Vagina (tissue), 2 donors: ENCODE measurements around the gene OSGIN1. TPM values are rescaled to one million over a fixed set of nuclear protein-coding genes. Genes with fewer than 3 reads are reported as not detected.
"Not testable (repeated sequence)": the region's sequence is repeated elsewhere in the genome, so short reads cannot be mapped to it uniquely, and the experiment has no call there.

Experiments
- DNase-seq, 2 donors: peaks; one replicate each; pipeline ENCODE4 v3.0.0-alpha.2; 2017; ENCODE audit errors: extremely low spot score in 2 of 2
- H3K27ac ChIP-seq: fragments of 200-600 bp; sonication (generic); one replicate; pipeline ENCODE4 v1.5.1; 2019
- H3K27me3 ChIP-seq: fragments of 200-600 bp; sonication (generic); one replicate; pipeline ENCODE4 v1.5.1; 2019
- H3K36me3 ChIP-seq, 2 donors: fragments of 200-600 bp; sonication (generic); one replicate each; pipeline ENCODE4 v1.5.1; 2017 to 2019
- H3K4me1 ChIP-seq: fragments of 200-600 bp; sonication (generic); one replicate; pipeline ENCODE4 v1.5.1; 2019
- H3K4me3 ChIP-seq, 2 donors: fragments of 200-600 bp; sonication (generic); 1 replicate in 1 of 2; 2 replicates in 1 of 2; pipeline ENCODE4 v1.5.1; 2016 to 2019
- H3K9me3 ChIP-seq: fragments of 200-600 bp; sonication (generic); one replicate; pipeline ENCODE4 v1.5.1; 2019
- POLR2A ChIP-seq, 2 donors: fragments of 450-650 bp; IDR thresholded peaks; one replicate each; pipeline ENCODE4 v1.6.1; 2017; ENCODE audit warnings: antibody characterized with exemption in 2 of 2, mild to moderate bottlenecking in 2 of 2, moderate library complexity in 2 of 2
- POLR2AphosphoS5 ChIP-seq, 2 donors: sonication (generic); formaldehyde crosslinking; IDR thresholded peaks; one replicate each; pipeline ENCODE4 v1.9.0; 2017; ENCODE audit warnings: antibody characterized with exemption in 2 of 2, mild to moderate bottlenecking in 2 of 2, low read depth in 1 of 2; ENCODE audit not compliant: insufficient read depth in 1 of 2
- intact Hi-C: fragments of 100-400 bp; cut with DNase I; formaldehyde crosslinking; loops from one replicate; pipeline ENCODE4 v1.15.1; 2023
- total RNA-seq: library from RNA; depleted of rRNA; stranded (reverse); fragments of >200 nt; gene quantifications from one replicate; pipeline ENCODE4 v1.2.3, GENCODE V29; 2016
- TF ChIP-seq, protein P1 (sequence below), 3 experiments: fragments of 450-650 bp in 2 of 3; fragments of 200-600 bp in 1 of 3; sonication (generic) in 1 of 3; IDR thresholded peaks; one replicate each; pipeline ENCODE4 v1.5.1; 2017 to 2019; ENCODE audit warnings: antibody characterized with exemption in 3 of 3, mild to moderate bottlenecking in 2 of 3, moderate library complexity in 2 of 3

The OSGIN1 gene
- total RNA-seq, 1 donor from 2014 or later = 6.4 TPM

DNA sequence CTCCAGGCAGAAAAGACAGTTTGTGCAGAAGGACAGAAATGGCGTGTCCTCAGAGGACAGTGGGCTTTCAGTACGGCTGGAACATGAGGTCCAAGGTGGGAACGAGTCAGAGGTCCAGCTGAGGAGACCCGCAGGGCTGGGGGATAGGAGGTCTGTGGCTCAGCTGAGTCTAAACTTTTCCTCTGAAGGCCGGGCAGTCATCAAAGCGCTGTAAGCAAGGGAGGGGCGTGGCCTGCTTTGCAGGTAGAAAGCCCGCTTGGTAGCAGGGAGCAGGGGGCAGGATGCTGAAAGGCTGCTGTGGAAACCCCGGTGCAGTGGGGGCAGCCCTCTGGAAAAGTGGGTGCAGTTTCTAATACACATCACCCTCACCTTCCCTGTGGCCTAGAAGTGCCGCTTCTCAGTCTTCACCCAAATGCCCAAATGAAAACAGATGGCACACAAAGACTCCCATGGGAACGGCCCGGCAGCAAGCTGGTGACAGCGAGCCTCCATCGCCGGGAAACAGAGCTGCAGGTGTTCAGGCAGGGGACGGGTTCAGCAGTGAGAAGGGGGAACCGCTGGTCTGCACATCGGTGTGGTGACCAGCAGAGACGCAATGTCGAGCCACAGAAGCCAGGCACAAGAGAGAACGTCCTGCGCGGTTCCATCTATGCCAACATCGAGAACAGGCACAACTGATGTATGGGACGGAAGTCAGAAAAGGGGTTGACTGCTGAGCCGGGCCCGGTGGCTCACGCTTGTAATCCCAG, 12.2 kb upstream of the OSGIN1 start:
- intact Hi-C loops = no loop called here
- TF ChIP-seq POLR2AphosphoS5 (IDR thresholded peaks at IDR 0.05; ENCODE audit: insufficient read depth in 1 of 2, low read depth in 1 of 2) = no peak
- no peak for TF ChIP-seq POLR2A (IDR thresholded peaks at IDR 0.05)
- no peak overlapping the region for H3K27ac ChIP-seq
- no peaks in the 10 kb centered on the region for H3K9me3 ChIP-seq
- no peaks in the 10 kb centered on the region for H3K36me3 ChIP-seq
- H3K4me1 ChIP-seq = no peaks in the 10 kb centered on the region
- no peaks in the 10 kb centered on the region for H3K27me3 ChIP-seq
- H3K4me3 ChIP-seq = no peak overlapping the region
- no peak for DNase-seq

- H3K4me3 ChIP-seq, H3K9me3 ChIP-seq, H3K27me3 ChIP-seq, H3K27ac ChIP-seq, H3K4me1 ChIP-seq, DNase-seq, H3K36me3 ChIP-seq, intact Hi-C loops: not testable (repeated sequence)
Measured at GRCh38 chr16:83941546-83941945, 11.5 kb upstream of the OSGIN1 start.

- H3K36me3 ChIP-seq = no peaks in the 10 kb centered on the region
- H3K4me1 ChIP-seq = no peaks in the 10 kb centered on the region
- H3K27ac ChIP-seq = no peak overlapping the region
- no peak for TF ChIP-seq POLR2A (IDR thresholded peaks at IDR 0.05)
- TF ChIP-seq, protein P1, sequence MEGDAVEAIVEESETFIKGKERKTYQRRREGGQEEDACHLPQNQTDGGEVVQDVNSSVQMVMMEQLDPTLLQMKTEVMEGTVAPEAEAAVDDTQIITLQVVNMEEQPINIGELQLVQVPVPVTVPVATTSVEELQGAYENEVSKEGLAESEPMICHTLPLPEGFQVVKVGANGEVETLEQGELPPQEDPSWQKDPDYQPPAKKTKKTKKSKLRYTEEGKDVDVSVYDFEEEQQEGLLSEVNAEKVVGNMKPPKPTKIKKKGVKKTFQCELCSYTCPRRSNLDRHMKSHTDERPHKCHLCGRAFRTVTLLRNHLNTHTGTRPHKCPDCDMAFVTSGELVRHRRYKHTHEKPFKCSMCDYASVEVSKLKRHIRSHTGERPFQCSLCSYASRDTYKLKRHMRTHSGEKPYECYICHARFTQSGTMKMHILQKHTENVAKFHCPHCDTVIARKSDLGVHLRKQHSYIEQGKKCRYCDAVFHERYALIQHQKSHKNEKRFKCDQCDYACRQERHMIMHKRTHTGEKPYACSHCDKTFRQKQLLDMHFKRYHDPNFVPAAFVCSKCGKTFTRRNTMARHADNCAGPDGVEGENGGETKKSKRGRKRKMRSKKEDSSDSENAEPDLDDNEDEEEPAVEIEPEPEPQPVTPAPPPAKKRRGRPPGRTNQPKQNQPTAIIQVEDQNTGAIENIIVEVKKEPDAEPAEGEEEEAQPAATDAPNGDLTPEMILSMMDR (IDR thresholded peaks at IDR 0.05) = no peak
- no peak for TF ChIP-seq POLR2AphosphoS5 (IDR thresholded peaks at IDR 0.05; ENCODE audit: insufficient read depth in 1 of 2, low read depth in 1 of 2)
- H3K4me3 ChIP-seq = no peak overlapping the region
- H3K9me3 ChIP-seq = no peaks in the 10 kb centered on the region
- intact Hi-C loops = no loop called here
- no peaks in the 10 kb centered on the region for H3K27me3 ChIP-seq
- DNase-seq = no peak
Measured at GRCh38 chr16:83942074-83942473, 11.0 kb upstream of the OSGIN1 start.

- H3K9me3 ChIP-seq = no peaks in the 10 kb centered on the region
- H3K27me3 ChIP-seq = no peaks in the 10 kb centered on the region
- H3K4me3 ChIP-seq = no peak overlapping the region
- no peaks in the 10 kb centered on the region for H3K4me1 ChIP-seq
- H3K36me3 ChIP-seq = no peaks in the 10 kb centered on the region
- no peak overlapping the region for H3K27ac ChIP-seq
- intact Hi-C loops = no loop called here
- DNase-seq = no peak
- no peak for TF ChIP-seq POLR2A (IDR thresholded peaks at IDR 0.05)
Measured at GRCh38 chr16:83942815-83943515, 10.1 kb upstream of the OSGIN1 start.

- TF ChIP-seq, protein P1 (IDR thresholded peaks at IDR 0.05) = no peak
- no peak for TF ChIP-seq POLR2AphosphoS5 (IDR thresholded peaks at IDR 0.05; ENCODE audit: insufficient read depth in 1 of 2, low read depth in 1 of 2)
- TF ChIP-seq POLR2A (IDR thresholded peaks at IDR 0.05) = no peak
- Histone ChIP-seq H3K4me3 (no peak overlapping the region), H3K4me1 (no peaks in the 10 kb centered on the region), H3K9me3 (no peaks in the 10 kb centered on the region), H3K27me3 (no peaks in the 10 kb centered on the region), H3K27ac (no peak overlapping the region), H3K36me3 (no peaks in the 10 kb centered on the region)
- intact Hi-C loops = no loop called here
- no peak for DNase-seq
Measured at GRCh38 chr16:83943516-83944050, 9.5 kb upstream of the OSGIN1 start.

DNA sequence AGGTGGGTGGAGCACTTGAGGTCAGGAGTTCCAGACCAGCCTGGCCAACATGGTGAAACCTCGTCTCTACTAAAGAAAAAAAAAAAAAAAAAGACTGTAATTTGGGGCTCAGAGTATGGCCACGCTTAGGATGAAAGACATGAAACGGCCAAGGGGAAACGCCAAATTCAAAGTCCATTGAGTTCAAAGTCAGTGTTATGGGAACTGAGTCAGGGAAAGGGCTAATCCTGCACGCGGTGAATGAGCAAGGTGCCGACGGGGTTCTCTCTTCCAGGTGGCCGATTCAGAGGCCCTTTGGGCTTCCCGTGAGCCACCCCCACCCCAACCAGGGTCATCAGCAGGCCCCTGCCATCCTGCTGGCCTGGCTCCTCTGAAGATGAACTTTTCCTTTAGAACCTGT, 7.5 kb upstream of the OSGIN1 start:
- no peak for DNase-seq
- Histone ChIP-seq H3K9me3 (no peaks in the 10 kb centered on the region), H3K4me3 (no peak overlapping the region), H3K27ac (no peak overlapping the region), H3K27me3 (no peaks in the 10 kb centered on the region), H3K36me3 (no peaks in the 10 kb centered on the region), H3K4me1 (no peaks in the 10 kb centered on the region)
- TF ChIP-seq, protein P1 (IDR thresholded peaks at IDR 0.05) = no peak
- TF ChIP-seq POLR2A (IDR thresholded peaks at IDR 0.05) (no peak), POLR2AphosphoS5 (IDR thresholded peaks at IDR 0.05; ENCODE audit: insufficient read depth in 1 of 2, low read depth in 1 of 2) (no peak)
- intact Hi-C loops = no loop called here
